T-helper 1 cell (primary cell): Measurements from ENCODE around the gene PTPN4.

Experiments
- DNase-seq, 5 donors: peaks; one replicate each; pipeline ENCODE4 v3.0.0-alpha.2; 2012 to 2020

Gene PTPN4

GRCh38 chr2:119864318-119864717 is 104.6 kb downstream of the PTPN4 start:
- DNase-seq, result peak in 1 of 5 donors; percentile 5

- DNase-seq, result no peak
Measured at GRCh38 chr2:119871725-119872124, 112.0 kb downstream of the PTPN4 start.

- no peak for DNase-seq
Measured at GRCh38 chr2:119873350-119874315, 113.9 kb downstream of the PTPN4 start.

- no peak for DNase-seq
Measured at GRCh38 chr2:119879502-119879901, 119.8 kb downstream of the PTPN4 start.

- no peak for DNase-seq
Measured at GRCh38 chr2:119888680-119889079, 129.0 kb downstream of the PTPN4 start.

- no peak for DNase-seq
Measured at GRCh38 chr2:119897736-119898395, 138.1 kb downstream of the PTPN4 start.

- no peak for DNase-seq
Measured at GRCh38 chr2:119901013-119901412, 141.3 kb downstream of the PTPN4 start.

- no peak for DNase-seq
Measured at GRCh38 chr2:119910566-119910965, 150.8 kb downstream of the PTPN4 start.

- DNase-seq, result no peak
Measured at GRCh38 chr2:119914266-119914665, 154.5 kb downstream of the PTPN4 start.

GRCh38 chr2:119921825-119922224 is 162.1 kb downstream of the PTPN4 start:
- DNase-seq, result no peak

GRCh38 chr2:119922699-119923098 is 163.0 kb downstream of the PTPN4 start:
- DNase-seq, result no peak

- DNase-seq, result peak in 2 of 5 donors; percentile 13 to 87
Measured at GRCh38 chr2:119929537-119929936, 169.8 kb downstream of the PTPN4 start.

- no peak for DNase-seq
Measured at GRCh38 chr2:119932809-119933208, 173.1 kb downstream of the PTPN4 start.

- DNase-seq, result no peak
Measured at GRCh38 chr2:119934319-119934718, 174.6 kb downstream of the PTPN4 start.

GRCh38 chr2:119937680-119938079 is 178.0 kb downstream of the PTPN4 start:
- DNase-seq, result no peak

- no peak for DNase-seq
Measured at GRCh38 chr2:119939915-119940314, 180.2 kb downstream of the PTPN4 start.

- DNase-seq, result no peak
Measured at GRCh38 chr2:119940856-119941255, 181.1 kb downstream of the PTPN4 start.

- DNase-seq, result no peak
Measured at GRCh38 chr2:119941388-119941787, 181.7 kb downstream of the PTPN4 start.

- DNase-seq, result no peak
Measured at GRCh38 chr2:119941981-119942513, 182.3 kb downstream of the PTPN4 start.

GRCh38 chr2:119943058-119943457 is 183.3 kb downstream of the PTPN4 start:
- no peak for DNase-seq

- DNase-seq, result no peak
Measured at GRCh38 chr2:119947535-119947934, 187.8 kb downstream of the PTPN4 start.

GRCh38 chr2:119950966-119951365 is 191.2 kb downstream of the PTPN4 start:
- DNase-seq, result no peak

GRCh38 chr2:119958670-119959268 is 199.0 kb downstream of the PTPN4 start:
- no peak for DNase-seq
